GM11168 (cell line): ENCODE data around the gene GRIN2A.

Experiments used
- in situ Hi-C: fragments of 300-500 bp; cut with MboI; formaldehyde crosslinking; loops from one replicate; pipeline ENCODE4 v1.12.0; 2022; ENCODE audit warnings: low sequenced_read_pairs; ENCODE audit not compliant: unreplicated experiment

GRIN2A gene

DNA sequence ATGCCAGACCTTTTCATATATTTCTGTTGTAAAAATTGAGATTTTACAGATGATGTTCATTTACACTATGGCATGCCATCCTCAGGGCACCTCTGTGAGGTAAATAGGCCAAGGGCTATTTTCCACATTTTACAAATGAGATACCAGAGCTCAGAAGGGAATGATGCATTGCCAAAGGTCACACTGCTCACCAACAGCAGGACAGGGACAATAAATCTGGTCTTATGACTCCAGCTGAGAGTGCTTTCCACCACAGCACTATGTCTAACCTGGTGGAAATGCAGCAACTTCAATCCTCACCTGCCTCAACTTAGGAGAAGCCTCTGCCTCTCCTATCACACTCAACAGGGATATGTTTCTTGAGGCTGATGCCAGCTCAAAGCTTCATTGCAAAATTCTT is 40.6 kb downstream of the GRIN2A start:
- in situ Hi-C loops: no loop called here

DNA sequence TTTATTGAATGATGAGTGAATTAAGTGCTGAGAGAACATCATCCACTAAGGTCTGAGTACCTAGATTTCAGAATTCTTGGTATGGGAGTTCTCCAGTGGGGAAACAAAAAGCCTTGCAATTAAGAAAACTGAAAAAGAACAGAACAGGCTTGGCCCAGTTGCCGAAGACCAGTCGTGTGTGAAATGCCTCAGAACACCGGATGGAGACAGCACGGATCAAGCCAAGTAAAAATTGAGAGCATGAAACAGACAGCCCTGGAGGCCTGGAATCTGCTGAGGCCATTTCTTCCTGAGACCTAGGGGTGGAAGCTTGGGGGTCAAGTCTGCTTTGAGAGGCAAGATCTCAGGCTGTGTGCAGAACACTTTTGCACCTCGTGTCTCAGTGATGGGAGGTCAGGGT is 43.3 kb downstream of the GRIN2A start:
- in situ Hi-C loops: no loop called here

DNA sequence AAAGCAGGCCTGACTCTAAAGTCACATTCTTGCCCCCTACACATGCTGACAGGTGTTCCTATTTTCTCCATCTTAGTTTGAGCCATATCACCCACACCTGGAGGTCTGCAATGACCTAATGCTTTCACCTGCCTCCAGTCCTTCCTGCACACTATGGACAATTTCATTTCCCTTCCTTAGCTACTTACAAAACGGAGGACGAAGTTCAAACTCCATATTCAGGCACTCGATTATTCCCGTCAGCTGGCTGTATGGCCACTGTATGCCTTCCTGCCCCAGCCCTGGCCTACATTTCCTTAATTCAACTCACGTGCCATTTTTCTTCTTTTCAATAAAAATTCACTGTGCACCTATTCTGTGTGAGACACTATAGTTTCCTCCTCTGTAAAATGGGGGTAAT is 44.9 kb downstream of the GRIN2A start:
- in situ Hi-C loops: no loop called here

- in situ Hi-C loops: no loop called here
Measured at GRCh38 chr16:10136916-10137315, 45.3 kb downstream of the GRIN2A start.

GRCh38 chr16:10130538-10130937 is 51.7 kb downstream of the GRIN2A start:
- in situ Hi-C loops: no loop called here

GRCh38 chr16:10128397-10129258 is 53.6 kb downstream of the GRIN2A start:
- in situ Hi-C loops: no loop called here

GRCh38 chr16:10126686-10127085 is 55.5 kb downstream of the GRIN2A start:
- in situ Hi-C loops: no loop called here

GRCh38 chr16:10123141-10123540 is 59.1 kb downstream of the GRIN2A start:
- in situ Hi-C loops: no loop called here

- in situ Hi-C loops: no loop called here
Measured at GRCh38 chr16:10122546-10122945, 59.7 kb downstream of the GRIN2A start.

DNA sequence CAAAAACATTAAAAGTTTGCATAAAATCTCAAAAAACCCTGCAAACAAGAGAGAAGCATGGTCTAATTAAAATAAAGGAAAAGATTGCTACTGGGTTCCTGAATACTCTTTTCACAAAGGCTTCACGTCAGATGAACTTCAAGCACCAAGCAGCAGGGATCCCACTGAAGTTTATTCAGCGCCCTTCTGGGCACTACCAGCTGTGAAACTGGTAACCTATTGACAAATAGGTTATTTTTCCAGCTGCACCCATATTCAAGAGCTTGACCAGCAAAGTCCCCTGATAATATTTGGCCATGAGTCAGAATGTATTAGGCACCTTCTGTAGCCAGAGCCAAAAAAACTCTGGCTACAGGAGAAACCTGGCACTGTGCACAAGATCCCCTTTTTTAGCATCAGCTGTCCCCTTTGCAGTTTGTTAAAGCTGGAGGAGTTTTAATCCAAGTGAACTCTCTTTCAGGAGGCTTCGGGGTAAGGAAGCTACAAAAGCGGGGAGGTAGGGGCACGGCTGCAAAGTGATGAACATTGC is 60.3 kb downstream of the GRIN2A start:
- in situ Hi-C loops: no loop called here

DNA sequence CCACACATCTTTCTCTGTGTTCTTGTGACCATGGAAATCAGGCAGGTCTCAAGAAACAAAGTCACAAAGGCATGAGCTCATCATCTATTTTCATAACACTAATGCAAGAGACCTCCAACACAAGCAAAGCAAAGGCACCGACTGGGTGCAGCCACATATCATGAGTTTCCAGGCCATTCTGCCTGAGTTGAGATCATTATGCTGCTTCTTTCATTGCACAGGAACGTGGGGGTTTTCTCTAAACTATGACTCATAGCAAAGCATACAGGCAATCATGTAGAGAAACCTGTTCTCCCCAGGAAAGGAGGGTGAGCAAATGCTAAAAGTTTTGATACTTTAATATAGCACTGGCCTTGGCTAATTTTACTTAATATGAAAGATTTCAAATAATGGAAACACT is 60.7 kb downstream of the GRIN2A start:
- in situ Hi-C loops: no loop called here

DNA sequence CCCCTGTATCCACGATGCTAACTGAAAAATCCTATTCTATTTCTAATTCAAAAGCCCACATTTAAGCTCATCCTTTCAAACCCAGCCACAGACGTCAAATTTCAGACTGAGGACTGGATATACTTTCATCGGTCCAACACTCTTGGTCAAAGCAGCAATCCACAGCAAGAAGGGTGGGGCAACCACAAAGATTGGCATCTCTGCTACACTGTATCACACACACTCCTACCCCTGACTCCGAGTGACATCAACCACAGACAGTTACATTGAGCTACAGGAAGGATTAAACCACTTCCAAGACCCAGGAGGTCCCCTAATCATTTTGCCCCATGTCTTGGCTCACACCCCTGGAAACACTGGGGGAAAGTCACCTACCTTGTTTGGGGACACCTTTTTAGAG is 61.3 kb downstream of the GRIN2A start:
- in situ Hi-C loops: no loop called here

GRCh38 chr16:10114409-10114808 is 67.8 kb downstream of the GRIN2A start:
- in situ Hi-C loops: no loop called here

- in situ Hi-C loops: no loop called here
Measured at GRCh38 chr16:10113248-10113647, 69.0 kb downstream of the GRIN2A start.

DNA sequence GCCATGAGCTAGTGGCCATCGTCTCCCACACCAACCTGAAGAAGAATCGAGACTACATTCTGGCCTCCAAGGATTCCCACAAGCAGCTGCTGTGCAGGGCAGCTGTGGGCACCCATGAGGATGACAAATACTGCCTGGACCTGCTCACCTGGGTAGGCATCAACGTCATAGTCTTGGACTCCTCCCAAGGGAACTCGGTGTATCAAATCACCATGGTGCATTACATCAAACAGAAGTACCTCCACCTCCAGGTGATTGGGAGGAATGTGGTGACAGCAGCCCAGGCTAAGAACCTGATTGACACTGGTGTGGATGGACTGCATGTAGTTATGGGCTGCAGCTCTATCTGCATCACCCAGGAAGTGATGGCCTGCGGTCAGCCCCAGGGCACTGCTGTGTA is 70.2 kb downstream of the GRIN2A start:
- in situ Hi-C loops: no loop called here

DNA sequence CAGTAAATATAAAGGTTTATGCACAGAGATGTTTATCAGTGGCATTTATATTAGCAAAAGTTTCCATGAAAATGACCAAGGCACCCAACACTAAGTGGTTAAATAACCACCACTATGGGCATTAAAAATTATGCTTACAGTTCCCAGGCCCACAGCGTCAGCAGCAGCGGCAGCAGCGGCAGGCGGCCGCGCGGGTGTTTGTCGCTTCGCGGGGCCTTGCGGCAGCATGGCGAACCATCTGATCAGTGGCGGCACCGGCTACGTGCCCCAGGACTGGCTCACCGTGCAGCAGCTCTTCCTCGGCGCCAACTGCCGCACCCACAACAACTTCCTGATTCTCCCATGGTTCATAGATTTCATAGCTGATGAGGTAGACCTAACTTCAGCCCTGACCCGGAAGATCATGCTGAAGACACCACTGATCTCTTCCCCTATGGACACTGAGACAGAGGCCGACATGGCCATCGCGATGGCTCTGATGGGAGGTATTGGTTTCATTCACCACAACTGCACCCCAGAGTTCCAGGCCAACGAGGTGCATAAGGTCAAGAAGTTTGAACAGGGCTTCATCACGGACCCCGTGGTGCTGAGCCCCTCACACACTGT is 71.0 kb downstream of the GRIN2A start:
- in situ Hi-C loops: no loop called here

DNA sequence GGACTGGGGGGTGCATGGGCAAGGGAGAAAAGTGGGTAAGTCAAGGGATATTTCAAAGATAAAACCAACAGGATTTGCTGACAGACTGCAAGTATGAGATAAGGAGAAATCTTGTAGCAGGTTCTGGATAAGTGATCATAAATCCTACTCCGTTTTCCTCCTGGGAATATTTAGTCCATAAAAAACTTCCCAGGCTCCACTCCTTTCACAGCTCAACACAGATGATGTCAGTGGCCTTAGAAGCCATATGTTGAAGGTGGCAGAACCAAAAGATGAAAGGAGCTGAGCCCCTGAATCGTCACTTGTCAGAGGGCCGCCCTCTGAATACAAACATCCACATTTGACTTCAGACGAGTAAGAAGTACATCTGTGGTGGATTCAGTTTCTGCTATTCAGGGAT is 71.7 kb downstream of the GRIN2A start:
- in situ Hi-C loops: no loop called here

DNA sequence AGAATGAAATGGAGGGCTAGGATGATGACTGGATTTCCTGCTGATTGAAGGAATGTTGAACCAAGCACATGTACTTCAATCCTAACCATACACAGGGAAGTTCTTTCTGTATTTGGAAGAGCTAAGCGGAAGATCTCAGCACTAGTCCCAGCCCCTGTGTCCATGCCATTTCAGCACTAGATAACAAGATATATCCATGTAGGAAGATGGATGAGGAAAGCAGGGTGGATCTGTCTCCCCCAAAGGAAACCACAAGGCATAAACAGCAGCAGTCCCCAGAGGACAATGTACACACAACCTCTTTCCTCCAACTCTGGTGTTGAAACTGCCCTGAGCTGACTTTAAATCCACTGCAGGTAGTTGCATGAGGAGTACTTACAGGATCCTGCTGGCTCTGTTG is 75.1 kb downstream of the GRIN2A start:
- in situ Hi-C loops: no loop called here

GRCh38 chr16:10103700-10104099 is 78.5 kb downstream of the GRIN2A start:
- in situ Hi-C loops: no loop called here

DNA sequence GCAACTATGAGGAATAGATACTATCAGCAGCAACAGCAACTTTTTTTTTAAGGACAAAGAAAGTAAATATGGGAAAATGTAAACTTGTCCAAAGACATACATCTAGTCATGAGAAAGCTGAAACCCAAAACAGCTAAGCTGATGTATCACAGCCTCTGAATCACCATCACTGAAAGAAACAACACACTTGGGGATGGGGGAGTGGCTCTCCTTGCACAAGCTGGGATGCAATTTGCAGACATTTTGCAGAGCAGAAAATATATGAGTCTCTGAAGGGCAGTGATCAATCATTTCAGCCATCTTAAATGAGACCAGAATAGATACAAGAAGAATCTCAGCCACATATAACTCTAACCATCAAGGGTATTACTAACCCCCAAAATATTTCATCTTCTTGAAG is 79.1 kb downstream of the GRIN2A start:
- in situ Hi-C loops: no loop called here

DNA sequence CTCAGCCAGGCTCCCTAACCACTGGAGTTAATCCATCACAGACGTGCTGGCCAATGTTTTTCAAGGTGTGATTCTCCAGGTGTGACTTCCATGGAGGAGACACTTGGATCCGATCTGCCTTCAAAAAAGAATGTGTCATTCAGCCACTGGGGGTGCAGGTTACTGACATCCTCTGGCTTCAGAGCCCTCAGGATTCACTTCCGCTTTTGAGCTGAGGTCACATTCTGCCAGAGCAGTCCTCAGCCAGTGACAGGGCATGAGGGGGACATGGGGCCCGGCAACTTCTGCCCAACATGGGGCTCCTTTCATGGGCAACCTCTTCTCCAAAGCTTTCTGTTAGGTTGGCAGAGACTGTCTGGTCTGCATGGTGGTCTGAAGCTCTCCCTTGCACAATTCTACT is 81.4 kb downstream of the GRIN2A start:
- in situ Hi-C loops: no loop called here

GRCh38 chr16:10098991-10099390 is 83.2 kb downstream of the GRIN2A start:
- in situ Hi-C loops: no loop called here
